HepG2 (cell line): Measurements from ENCODE around the gene TMCC1. TPM values are rescaled to one million over a fixed set of nuclear protein-coding genes. Genes with fewer than 3 reads are reported as not detected.

ENCODE experiments used
- ATAC-seq: fragments of 200-7000 bp; cut with Tn5 transposase; 3 replicates; pipeline ENCODE4 v1.9.1; 2020; ENCODE audit warnings: mild to moderate bottlenecking, moderate library complexity
- BruUV-seq: library from RNA; stranded (reverse); fragments of 400-500 nt; replicated peaks from 2 replicates; lab custom pipeline; 2021; lab: Mats Ljungman, UMichigan
- CTCF ChIA-PET: fragments of 300-600 bp; formaldehyde crosslinking; extraction: SDS; loops from one replicate; lab custom pipeline; 2021; ENCODE audit warnings: low total read pairs, inconsistent platforms, low intra/inter-chr PET ratio; lab: Yijun Ruan, JAX
- POLR2A ChIA-PET: fragments of 350-600 bp; sonication (Branson Sonifier 250); formaldehyde crosslinking; loops from one replicate; lab custom pipeline; 2020; ENCODE audit warnings: antibody characterized with exemption, inconsistent platforms; lab: Yijun Ruan, JAX
- DNase-seq: peaks from one replicate; pipeline ENCODE4 v3.0.0-alpha.2; 2015; ENCODE audit warnings: low spot score
- FAIRE-seq: peaks from 3 replicates; lab custom pipeline; 2011; peaks lifted over from hg19 to GRCh38; lab: Jason Lieb, UNC
- H2AFZ ChIP-seq: one replicate; pipeline ENCODE4 v1.6.1; 2011; ENCODE audit warnings: low read length, inconsistent platforms
- H3K27ac ChIP-seq: fragments of 300-600 bp; 3 replicates; pipeline ENCODE4 v1.8.0; 2011; ENCODE audit warnings: mixed run types, mild to moderate bottlenecking, mixed read lengths, low read length, inconsistent platforms; ENCODE audit not compliant: insufficient read depth; ENCODE audit errors: extremely low read length
- H3K27me3 ChIP-seq, 2 experiments: fragments of 200-600 bp in 1 of 2; 2 replicates in 1 of 2; 3 replicates in 1 of 2; pipeline versions ENCODE4 v1.6.0 to v1.8.0; 2011; ENCODE audit warnings: low read length in 2 of 2, mild to moderate bottlenecking in 2 of 2, moderate library complexity in 2 of 2, inconsistent platforms in 1 of 2; ENCODE audit not compliant: insufficient read depth in 2 of 2, control insufficient read depth in 1 of 2
- H3K36me3 ChIP-seq, 2 experiments: fragments of 200-600 bp in 1 of 2; replicated peaks in 1 of 2; 2 replicates in 1 of 2; 3 replicates in 1 of 2; pipeline versions ENCODE4 v1.5.1 to v1.8.0; 2011; ENCODE audit warnings: low read length in 2 of 2, inconsistent platforms in 1 of 2; ENCODE audit not compliant: insufficient read depth in 2 of 2, control insufficient read depth in 1 of 2
- H3K4me1 ChIP-seq: 2 replicates; pipeline ENCODE4 v1.5.1; 2012; ENCODE audit warnings: low read length, inconsistent platforms; ENCODE audit not compliant: insufficient read depth
- H3K4me2 ChIP-seq: 2 replicates; pipeline ENCODE4 v1.6.0; 2011; ENCODE audit warnings: low read depth, low read length, inconsistent platforms
- H3K4me3 ChIP-seq, 3 experiments: fragments of 200-600 bp in 1 of 3; sonication (generic), shearing (Covaris generic) in 1 of 3; replicated peaks in 1 of 3; 2 replicates each; pipeline ENCODE4 v1.5.1; 2011 to 2016; ENCODE audit warnings: low read length in 3 of 3, inconsistent platforms in 2 of 3, low read depth in 2 of 3, mild to moderate bottlenecking in 2 of 3, control low read depth in 1 of 3, mixed read lengths in 1 of 3; ENCODE audit not compliant: insufficient read depth in 1 of 3
- H3K79me2 ChIP-seq: one replicate; pipeline ENCODE4 v1.6.1; 2011; ENCODE audit warnings: low read length, inconsistent platforms; ENCODE audit not compliant: insufficient read depth
- H3K9ac ChIP-seq: 2 replicates; pipeline ENCODE4 v1.6.0; 2011; ENCODE audit warnings: mild to moderate bottlenecking, low read depth, low read length, inconsistent platforms; ENCODE audit not compliant: insufficient read depth
- H3K9me3 ChIP-seq: 2 replicates; pipeline ENCODE4 v1.5.1; 2012; ENCODE audit warnings: mild to moderate bottlenecking, low read length
- H4K20me1 ChIP-seq: 2 replicates; pipeline ENCODE4 v1.6.0; 2011; ENCODE audit warnings: inconsistent platforms, mild to moderate bottlenecking, low read length, moderate library complexity; ENCODE audit not compliant: insufficient read depth
- CEBPB ChIP-seq: IDR thresholded peaks from 2 replicates; pipeline ENCODE4 v1.6.1; 2011; ENCODE audit warnings: low read depth, low read length, improper control_type of control experiment, borderline replicate concordance
- CEBPG ChIP-seq: IDR thresholded peaks from 2 replicates; pipeline ENCODE4 v1.6.1; 2016
- RNF219 ChIP-seq: sonication (generic); formaldehyde crosslinking; IDR thresholded peaks from 2 replicates; pipeline ENCODE4 v1.5.0; 2020; ENCODE audit warnings: mild to moderate bottlenecking, missing genetic modification reagents
- SIX4 ChIP-seq: sonication (generic); formaldehyde crosslinking; IDR thresholded peaks from 2 replicates; pipeline ENCODE4 v1.4.0; 2020; ENCODE audit warnings: missing genetic modification reagents
- SNAPC4 ChIP-seq: sonication (generic); formaldehyde crosslinking; IDR thresholded peaks from 2 replicates; pipeline ENCODE4 v1.4.0; 2020; ENCODE audit warnings: mild to moderate bottlenecking, missing genetic modification reagents
- WGBS: methylation state at CpG from one replicate; pipeline ENCODE4 v1.1.6; 2017; ENCODE audit warnings: low lambda C conversion rate; 5-methylcytosine and 5-hydroxymethylcytosine counted together
- in situ Hi-C: cut with HindIII; loops from 2 replicates; pipeline ENCODE4 v1.10.0; 2017; ENCODE audit warnings: low pct_unique_long_range_greater_than_20kb; ENCODE audit not compliant: extremely low pct_ligation_motif_present
- intact Hi-C: fragments of 100-400 bp; cut with micrococcal nuclease; formaldehyde crosslinking; loops from one replicate; pipeline ENCODE4 v1.10.0; 2022; ENCODE audit not compliant: unreplicated experiment
- polyA plus RNA-seq, 8 experiments: library from polyadenylated mRNA; depleted of rRNA in 3 of 8; stranded (reverse) in 7 of 8; unstranded in 1 of 8; fragments of >200 nt; fragmentation: Illumina TruSeq in 4 of 8; extraction: Trizol in 4 of 8; gene quantifications; 2 replicates each; pipeline versions ENCODE4 v1.2.1 to v1.2.3, GENCODE V29; 2011 to 2016; ENCODE audit warnings: low read depth in 4 of 8, missing spikeins in 1 of 8, mixed read lengths in 1 of 8; ENCODE audit not compliant: insufficient read depth in 1 of 8
- total RNA-seq, 5 experiments: library from RNA; depleted of rRNA; stranded (reverse); fragments of >200 nt; fragmentation: Illumina TruSeq; extraction: Trizol; gene quantifications; 2 replicates each; pipeline ENCODE4 v1.2.3, GENCODE V29; 2016; ENCODE audit warnings: low read depth in 1 of 5

The TMCC1 gene
- total and polyA plus RNA-seq, 2 of the 13 experiments (the other 11 are each of a cell fraction or from before 2014, with no cell fraction given) = 12.1 to 264 TPM

- TF ChIP-seq CEBPG (peak; percentile 45), SNAPC4 (CRISPR knock-in tag) (no peak), SIX4 (CRISPR knock-in tag) (0 out of 2 replicates have a peak, but pooled peaks have one; percentile 34), CEBPB (peak; percentile 30; the same call in 1 of the 2 replicates), RNF219 (no peak)
- 93% methylated on average over 3 of the region's 3 CpGs for WGBS
- Histone ChIP-seq H3K79me2 (no peaks in the 10 kb centered on the region), H4K20me1 (no peaks in the 10 kb centered on the region), H3K4me1 (peaks cover 23% of the 10 kb centered on the region), H3K36me3 (no peaks in the 10 kb centered on the region), H3K4me2 (no peak overlapping the region), H3K4me3 (no peak overlapping the region), H3K9ac (no peak overlapping the region), H2AFZ (no peak overlapping the region), H3K9me3 (no peaks in the 10 kb centered on the region), H3K27me3 (no peaks in the 10 kb centered on the region), H3K27ac (no peak overlapping the region)
- in situ Hi-C loops (no loop called here), intact Hi-C loops (no loop called here)
- BruUV-seq = no TSS peak
- FAIRE-seq (no peak), ATAC-seq (no peak), DNase-seq (no peak)
- CTCF ChIA-PET = no interaction called here
- POLR2A ChIA-PET = no interaction called here
Observed at GRCh38 chr3:129739634-129740033, 153.9 kb downstream of the TMCC1 start.
